Sigmoid colon (tissue), 7 donors: ENCODE results near the gene TDG. TPM values are rescaled to one million over a fixed set of nuclear protein-coding genes. Genes with fewer than 3 reads are reported as not detected.

ENCODE experiments used
- polyA plus RNA-seq, 3 donors: library from polyadenylated mRNA; stranded (reverse); fragments of 200-250 nt; gene quantifications; one replicate each; pipeline ENCODE4 v1.2.3, GENCODE V29; 2013
- total RNA-seq, 4 donors: library from RNA; depleted of rRNA; stranded (reverse); fragments of >200 nt; gene quantifications; one replicate each; pipeline ENCODE4 v1.1.0, GENCODE V29; 2016
- donor health status: healthy with polysubstance abuse.
- donor health status: Bipolar disorder and iron deficiency.
- donor health status: healthy.

The TDG gene
- total and polyA plus RNA-seq, 7 donors: 12.0 to 24.1 (median 18.0) TPM

Other genes with a start within 250 kb of the TDG start
- gene NT5DC3, start 124.6 kb upstream of the TDG start, total RNA-seq: 100 to 1,000 TPM; 179 to 346 (median 240) TPM
- gene NT5DC3, start 124.6 kb upstream of the TDG start, polyA plus RNA-seq: 1 to 10 TPM in 2 of 3 donors, under 1 TPM in 1; 0.23 to 6.8 (median 1.8) TPM
- 100 to 1,000 TPM; 206 to 299 (median 222) TPM for gene HSP90B1, start 35.5 kb upstream of the TDG start, total RNA-seq
- 100 to 1,000 TPM in 2 of 3 donors, 10 to 100 TPM in 1; 50.5 to 528 (median 126) TPM for gene HSP90B1, start 35.5 kb upstream of the TDG start, polyA plus RNA-seq
- 10 to 100 TPM; 12.5 to 53.2 (median 17.7) TPM for gene GLT8D2, start 84.3 kb downstream of the TDG start, total RNA-seq
- 1 to 10 TPM; 1.6 to 6.4 (median 4.2) TPM for gene GLT8D2, start 84.3 kb downstream of the TDG start, polyA plus RNA-seq
- 10 to 100 TPM; 35.7 to 53.6 (median 47.1) TPM for gene HCFC2, start 98.7 kb downstream of the TDG start, total RNA-seq
- gene HCFC2, start 98.7 kb downstream of the TDG start, polyA plus RNA-seq: 1 to 10 TPM; 4.9 to 5.6 (median 5.4) TPM
- gene NFYB, start 172.3 kb downstream of the TDG start, total RNA-seq: 10 to 100 TPM; 75.2 to 91.3 (median 81.9) TPM
- 10 to 100 TPM; 15.3 to 38.4 (median 20.8) TPM for gene NFYB, start 172.3 kb downstream of the TDG start, polyA plus RNA-seq
- gene TXNRD1, start 249.9 kb downstream of the TDG start, total RNA-seq: 100 to 1,000 TPM; 121 to 188 (median 143) TPM
- 10 to 100 TPM; 55.9 to 89.2 (median 64.0) TPM for gene TXNRD1, start 249.9 kb downstream of the TDG start, polyA plus RNA-seq